HL-60 (cell line): ENCODE measurements around the gene NPR3.

ENCODE experiments used
- GABPA ChIP-seq: IDR thresholded peaks from 2 replicates; pipeline ENCODE4 v1.6.1; 2012; ENCODE audit warnings: low read depth
- POLR2AphosphoS5 ChIP-seq: IDR thresholded peaks from 2 replicates; pipeline ENCODE4 v1.6.1; 2012; ENCODE audit warnings: low read depth
- TF ChIP-seq, protein P1 (sequence below): IDR thresholded peaks from one replicate; pipeline ENCODE4 v1.5.1; 2011; ENCODE audit warnings: low read length, control low read depth, inconsistent platforms; ENCODE audit not compliant: insufficient read depth
- TF ChIP-seq, protein P2 (sequence below): IDR thresholded peaks from 2 replicates; pipeline ENCODE4 v1.6.1; 2012; ENCODE audit warnings: low read depth; ENCODE audit not compliant: insufficient replicate concordance

DNA sequence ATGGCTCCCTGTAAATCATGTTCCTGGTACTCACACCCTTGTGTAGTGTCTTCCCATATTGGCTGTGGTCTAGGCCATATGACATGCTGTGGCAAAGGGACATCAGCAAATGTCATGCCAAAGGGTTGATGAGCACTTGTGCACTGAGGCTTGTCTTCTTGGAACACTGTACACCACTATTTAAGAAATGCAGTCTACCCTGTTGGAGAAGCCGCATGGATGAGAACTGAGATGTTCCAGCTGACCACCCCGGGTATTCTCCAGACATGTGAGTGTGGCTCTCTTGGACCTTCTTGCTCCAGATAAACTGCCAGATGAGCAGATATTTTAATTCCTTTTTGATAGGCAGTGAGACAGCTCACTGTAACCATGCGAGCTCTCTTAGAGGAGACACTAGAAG lies 20.5 kb upstream of the NPR3 start:
- TF ChIP-seq, protein P1, sequence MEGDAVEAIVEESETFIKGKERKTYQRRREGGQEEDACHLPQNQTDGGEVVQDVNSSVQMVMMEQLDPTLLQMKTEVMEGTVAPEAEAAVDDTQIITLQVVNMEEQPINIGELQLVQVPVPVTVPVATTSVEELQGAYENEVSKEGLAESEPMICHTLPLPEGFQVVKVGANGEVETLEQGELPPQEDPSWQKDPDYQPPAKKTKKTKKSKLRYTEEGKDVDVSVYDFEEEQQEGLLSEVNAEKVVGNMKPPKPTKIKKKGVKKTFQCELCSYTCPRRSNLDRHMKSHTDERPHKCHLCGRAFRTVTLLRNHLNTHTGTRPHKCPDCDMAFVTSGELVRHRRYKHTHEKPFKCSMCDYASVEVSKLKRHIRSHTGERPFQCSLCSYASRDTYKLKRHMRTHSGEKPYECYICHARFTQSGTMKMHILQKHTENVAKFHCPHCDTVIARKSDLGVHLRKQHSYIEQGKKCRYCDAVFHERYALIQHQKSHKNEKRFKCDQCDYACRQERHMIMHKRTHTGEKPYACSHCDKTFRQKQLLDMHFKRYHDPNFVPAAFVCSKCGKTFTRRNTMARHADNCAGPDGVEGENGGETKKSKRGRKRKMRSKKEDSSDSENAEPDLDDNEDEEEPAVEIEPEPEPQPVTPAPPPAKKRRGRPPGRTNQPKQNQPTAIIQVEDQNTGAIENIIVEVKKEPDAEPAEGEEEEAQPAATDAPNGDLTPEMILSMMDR: no peak
- TF ChIP-seq, protein P2, sequence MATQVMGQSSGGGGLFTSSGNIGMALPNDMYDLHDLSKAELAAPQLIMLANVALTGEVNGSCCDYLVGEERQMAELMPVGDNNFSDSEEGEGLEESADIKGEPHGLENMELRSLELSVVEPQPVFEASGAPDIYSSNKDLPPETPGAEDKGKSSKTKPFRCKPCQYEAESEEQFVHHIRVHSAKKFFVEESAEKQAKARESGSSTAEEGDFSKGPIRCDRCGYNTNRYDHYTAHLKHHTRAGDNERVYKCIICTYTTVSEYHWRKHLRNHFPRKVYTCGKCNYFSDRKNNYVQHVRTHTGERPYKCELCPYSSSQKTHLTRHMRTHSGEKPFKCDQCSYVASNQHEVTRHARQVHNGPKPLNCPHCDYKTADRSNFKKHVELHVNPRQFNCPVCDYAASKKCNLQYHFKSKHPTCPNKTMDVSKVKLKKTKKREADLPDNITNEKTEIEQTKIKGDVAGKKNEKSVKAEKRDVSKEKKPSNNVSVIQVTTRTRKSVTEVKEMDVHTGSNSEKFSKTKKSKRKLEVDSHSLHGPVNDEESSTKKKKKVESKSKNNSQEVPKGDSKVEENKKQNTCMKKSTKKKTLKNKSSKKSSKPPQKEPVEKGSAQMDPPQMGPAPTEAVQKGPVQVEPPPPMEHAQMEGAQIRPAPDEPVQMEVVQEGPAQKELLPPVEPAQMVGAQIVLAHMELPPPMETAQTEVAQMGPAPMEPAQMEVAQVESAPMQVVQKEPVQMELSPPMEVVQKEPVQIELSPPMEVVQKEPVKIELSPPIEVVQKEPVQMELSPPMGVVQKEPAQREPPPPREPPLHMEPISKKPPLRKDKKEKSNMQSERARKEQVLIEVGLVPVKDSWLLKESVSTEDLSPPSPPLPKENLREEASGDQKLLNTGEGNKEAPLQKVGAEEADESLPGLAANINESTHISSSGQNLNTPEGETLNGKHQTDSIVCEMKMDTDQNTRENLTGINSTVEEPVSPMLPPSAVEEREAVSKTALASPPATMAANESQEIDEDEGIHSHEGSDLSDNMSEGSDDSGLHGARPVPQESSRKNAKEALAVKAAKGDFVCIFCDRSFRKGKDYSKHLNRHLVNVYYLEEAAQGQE: no peak
- TF ChIP-seq POLR2AphosphoS5 (no peak), GABPA (no peak)
